ENCODE data around the gene SENP6.
A peak's percentile ranks its signal among the peaks of the same experiment; 100 is the strongest.

Gene SENP6

DNA sequence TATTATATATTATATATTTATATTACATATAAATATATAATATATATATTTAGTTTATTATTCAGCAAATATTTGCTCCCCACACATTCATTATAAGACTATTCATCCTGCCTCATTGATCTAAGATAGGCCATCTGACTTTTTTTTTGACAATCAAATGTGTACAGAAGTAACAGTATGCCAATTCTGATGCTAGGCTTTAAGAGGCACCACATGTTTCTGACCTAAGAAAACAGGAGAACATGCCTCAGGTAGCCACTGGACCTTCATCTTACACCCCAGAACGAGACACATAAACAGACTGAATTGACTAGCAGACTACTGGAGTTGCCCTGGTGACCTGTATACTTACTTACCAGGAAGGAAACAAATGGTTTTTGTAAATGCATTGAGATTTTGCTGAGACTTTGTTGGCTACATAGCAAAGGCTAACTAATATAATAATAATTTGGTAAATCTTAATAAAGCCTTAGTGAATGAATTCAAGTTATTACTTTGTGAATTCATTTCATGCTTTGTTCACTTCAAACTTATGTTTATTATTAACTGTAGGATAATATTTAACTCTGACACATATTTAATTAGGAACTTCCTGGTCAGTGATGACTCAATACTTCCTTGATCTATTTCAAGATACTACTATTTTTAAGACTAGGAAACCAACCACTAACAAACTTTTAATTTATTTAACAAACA is 134.0 kb downstream of the SENP6 start:
- Histone ChIP-seq H3K36me3 (ENCODE audit: control insufficient read depth, low read depth, low read length) (no peaks in the 10 kb centered on the region), H3K9me3 (ENCODE audit: control insufficient read depth, low read depth, low read length) (no peaks in the 10 kb centered on the region), H3K4me3 (ENCODE audit: low read length) (no peak overlapping the region), H3K27ac (ENCODE audit: low read length) (no peak overlapping the region), H3K4me1 (ENCODE audit: control insufficient read depth, low read depth, low read length) (no peaks in the 10 kb centered on the region), H3K27me3 (ENCODE audit: control insufficient read depth, insufficient read depth, low read length) (no peaks in the 10 kb centered on the region), H3K9ac (ENCODE audit: low read length) (no peak overlapping the region)

DNA sequence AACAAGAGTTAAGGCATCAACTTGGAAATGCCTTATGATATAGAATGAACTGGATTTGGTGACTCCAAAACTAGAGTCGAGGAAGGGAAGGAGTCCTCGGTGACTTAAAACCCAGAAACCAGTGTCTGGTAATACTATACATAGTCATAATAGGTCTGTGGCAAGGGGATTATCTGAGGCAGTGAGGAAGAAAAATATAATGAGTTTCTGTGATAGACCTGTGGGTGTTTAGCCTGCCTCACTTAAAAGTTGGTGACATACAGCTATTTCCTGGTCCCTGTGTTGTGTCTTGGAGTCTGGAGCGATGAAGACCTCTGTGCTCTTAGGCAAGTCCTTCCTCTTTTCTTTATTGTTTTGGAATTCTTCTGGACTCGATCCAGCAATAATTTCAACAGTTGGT is 142.3 kb downstream of the SENP6 start:
- Histone ChIP-seq H3K9ac (ENCODE audit: low read length) (no peak overlapping the region), H3K27ac (ENCODE audit: low read length) (no peak overlapping the region), H3K27me3 (ENCODE audit: control insufficient read depth, insufficient read depth, low read length) (peaks cover 16% of the 10 kb centered on the region), H3K36me3 (ENCODE audit: control insufficient read depth, low read depth, low read length) (no peaks in the 10 kb centered on the region), H3K9me3 (ENCODE audit: control insufficient read depth, low read depth, low read length) (no peaks in the 10 kb centered on the region), H3K4me3 (ENCODE audit: low read length) (no peak overlapping the region), H3K4me1 (ENCODE audit: control insufficient read depth, low read depth, low read length) (no peaks in the 10 kb centered on the region)

DNA sequence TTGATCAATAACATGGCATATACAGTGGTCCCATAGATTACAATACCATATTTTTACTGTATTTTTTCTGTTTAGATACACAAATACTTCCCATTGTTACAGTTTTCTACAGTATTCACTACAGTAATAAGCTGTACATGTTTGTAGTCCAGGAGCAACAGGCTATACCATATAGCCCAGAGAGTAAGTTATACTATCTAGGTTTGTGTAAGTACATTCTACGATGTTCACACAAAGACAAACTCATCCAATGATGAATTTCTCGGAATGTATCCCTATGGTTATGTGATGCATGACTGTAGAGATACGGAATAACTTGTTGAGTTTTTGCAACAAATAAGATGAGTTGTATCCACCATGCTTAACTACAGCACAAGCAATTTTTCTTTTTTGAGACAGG is 143.7 kb downstream of the SENP6 start:
- H3K9me3 ChIP-seq (ENCODE audit: control insufficient read depth, low read depth, low read length) = no peaks in the 10 kb centered on the region
- no peaks in the 10 kb centered on the region for H3K36me3 ChIP-seq (ENCODE audit: control insufficient read depth, low read depth, low read length)
- H3K4me1 ChIP-seq (ENCODE audit: control insufficient read depth, low read depth, low read length) = peaks cover 3% of the 10 kb centered on the region
- peaks cover 23% of the 10 kb centered on the region for H3K27me3 ChIP-seq (ENCODE audit: control insufficient read depth, insufficient read depth, low read length)
- no peak overlapping the region for H3K9ac ChIP-seq (ENCODE audit: low read length)
- H3K4me3 ChIP-seq (ENCODE audit: low read length) = no peak overlapping the region
- H3K27ac ChIP-seq (ENCODE audit: low read length) = no peak overlapping the region

GRCh38 chr6:75746221-75746620 is 144.5 kb downstream of the SENP6 start:
- Histone ChIP-seq H3K36me3 (ENCODE audit: control insufficient read depth, low read depth, low read length) (no peaks in the 10 kb centered on the region), H3K27ac (ENCODE audit: low read length) (no peak overlapping the region), H3K27me3 (ENCODE audit: control insufficient read depth, insufficient read depth, low read length) (peaks cover 23% of the 10 kb centered on the region), H3K9ac (ENCODE audit: low read length) (no peak overlapping the region), H3K9me3 (ENCODE audit: control insufficient read depth, low read depth, low read length) (no peaks in the 10 kb centered on the region), H3K4me3 (ENCODE audit: low read length) (no peak overlapping the region), H3K4me1 (ENCODE audit: control insufficient read depth, low read depth, low read length) (peaks cover 3% of the 10 kb centered on the region)

DNA sequence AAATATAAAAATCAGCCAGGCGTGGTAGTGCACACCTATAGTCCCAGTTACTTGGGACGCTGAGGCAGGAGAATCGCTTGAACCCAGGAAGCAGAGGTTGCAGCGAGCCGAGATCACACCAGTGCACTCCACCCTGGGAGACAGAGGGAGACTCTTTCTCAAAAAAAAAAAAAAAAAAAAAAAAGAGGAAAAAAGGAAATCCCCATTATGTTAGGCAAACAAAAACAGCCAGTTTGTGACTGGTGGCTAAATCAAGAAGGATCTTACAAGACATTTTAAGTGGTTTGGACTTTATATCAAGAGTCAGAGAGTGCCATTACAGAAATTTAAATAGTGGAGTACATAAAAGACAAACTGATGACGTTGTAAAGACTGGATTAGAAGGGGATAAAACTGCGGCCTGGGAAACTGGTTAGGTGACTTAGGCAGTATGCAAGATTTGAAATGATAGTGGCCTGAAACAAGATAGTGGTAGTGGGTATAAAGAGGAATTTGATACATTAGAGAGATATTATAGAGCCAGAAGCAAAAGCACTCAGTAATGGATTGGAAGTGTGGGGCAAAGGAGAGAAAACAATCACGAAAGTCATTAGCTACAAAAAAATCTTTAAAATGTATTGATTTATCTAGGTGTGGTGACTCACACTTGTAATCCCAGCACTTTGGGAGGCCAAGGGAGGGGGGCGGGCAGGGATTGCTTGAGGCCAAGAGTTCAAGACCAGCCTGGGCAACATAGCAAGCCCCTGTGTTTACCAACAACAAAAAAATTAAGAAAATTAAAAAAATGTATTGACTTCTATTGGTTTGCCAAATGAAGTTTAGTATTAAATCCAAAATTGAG is 145.7 kb downstream of the SENP6 start:
- Histone ChIP-seq H3K36me3 (ENCODE audit: control insufficient read depth, low read depth, low read length) (no peaks in the 10 kb centered on the region), H3K9ac (ENCODE audit: low read length) (no peak overlapping the region), H3K27me3 (ENCODE audit: control insufficient read depth, insufficient read depth, low read length) (peaks cover 23% of the 10 kb centered on the region), H3K9me3 (ENCODE audit: control insufficient read depth, low read depth, low read length) (no peaks in the 10 kb centered on the region), H3K4me3 (ENCODE audit: low read length) (no peak overlapping the region), H3K27ac (ENCODE audit: low read length) (no peak overlapping the region), H3K4me1 (ENCODE audit: control insufficient read depth, low read depth, low read length) (peaks cover 3% of the 10 kb centered on the region)

GRCh38 chr6:75748003-75748742 is 146.5 kb downstream of the SENP6 start:
- no peaks in the 10 kb centered on the region for H3K9me3 ChIP-seq (ENCODE audit: control insufficient read depth, low read depth, low read length)
- H3K4me3 ChIP-seq (ENCODE audit: low read length) = peak overlapping the region; percentile 84
- no peaks in the 10 kb centered on the region for H3K36me3 ChIP-seq (ENCODE audit: control insufficient read depth, low read depth, low read length)
- peaks cover 23% of the 10 kb centered on the region for H3K27me3 ChIP-seq (ENCODE audit: control insufficient read depth, insufficient read depth, low read length)
- H3K27ac ChIP-seq (ENCODE audit: low read length) = no peak overlapping the region
- H3K9ac ChIP-seq (ENCODE audit: low read length) = peak overlapping the region; percentile 68
- H3K4me1 ChIP-seq (ENCODE audit: control insufficient read depth, low read depth, low read length) = peaks cover 3% of the 10 kb centered on the region

DNA sequence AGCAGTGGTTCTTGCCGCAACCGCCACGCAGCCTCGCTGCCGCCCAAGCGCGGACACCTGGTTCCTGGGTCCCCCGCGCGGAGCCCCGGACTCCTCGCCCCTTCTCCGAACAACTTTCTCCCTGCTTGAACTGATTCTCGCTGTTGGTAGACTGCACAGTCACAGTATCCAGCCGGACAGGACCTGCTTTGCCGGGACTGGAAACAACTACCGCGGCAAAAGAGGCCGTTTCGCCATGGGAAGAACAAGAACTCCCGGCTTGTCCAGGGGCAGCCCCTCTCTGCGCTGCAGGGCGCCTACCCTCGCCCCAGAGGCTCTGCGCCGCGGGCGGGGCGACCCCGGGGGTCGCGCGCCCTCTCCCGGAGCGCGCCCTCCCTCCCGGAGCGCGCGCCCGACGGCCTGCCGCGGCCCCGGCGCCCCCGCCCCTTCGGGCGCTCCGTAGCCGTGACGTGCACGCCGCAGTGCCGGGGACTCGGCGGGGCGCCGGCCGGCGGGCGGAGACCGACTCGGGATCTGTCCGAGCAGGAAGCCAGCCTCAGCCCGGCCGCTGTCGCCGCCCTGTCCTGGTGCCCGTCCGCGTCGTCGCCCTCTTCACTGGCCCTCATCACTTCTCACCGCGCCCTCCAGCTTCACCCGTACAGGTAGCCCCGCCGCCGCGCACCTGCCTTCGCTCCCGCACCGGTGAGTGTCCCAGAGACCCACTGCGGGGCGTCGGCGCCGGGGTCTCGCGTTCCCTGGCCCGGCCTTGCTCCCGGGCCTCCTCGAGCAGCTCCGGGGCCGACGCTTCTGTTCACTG is 147.3 kb downstream of the SENP6 start, which contains the start of gene MYO6:
Gene MYO6, plus strand, starts transcription at position 497 of the 796 bp plus-strand sequence. CDS start 68,309 bp downstream, outside the sequence.
- Histone ChIP-seq H3K4me1 (ENCODE audit: control insufficient read depth, low read depth, low read length) (peaks cover 3% of the 10 kb centered on the region), H3K27ac (ENCODE audit: low read length) (no peak within 1 kb of the TSS), H3K27me3 (ENCODE audit: control insufficient read depth, insufficient read depth, low read length) (peaks cover 23% of the 10 kb centered on the region), H3K36me3 (ENCODE audit: control insufficient read depth, low read depth, low read length) (no peaks in the 10 kb centered on the region), H3K9me3 (ENCODE audit: control insufficient read depth, low read depth, low read length) (no peaks in the 10 kb centered on the region), H3K9ac (ENCODE audit: low read length) (peak within 1 kb of the TSS; percentile 81), H3K4me3 (ENCODE audit: low read length) (peak within 1 kb of the TSS; percentile 84)

DNA sequence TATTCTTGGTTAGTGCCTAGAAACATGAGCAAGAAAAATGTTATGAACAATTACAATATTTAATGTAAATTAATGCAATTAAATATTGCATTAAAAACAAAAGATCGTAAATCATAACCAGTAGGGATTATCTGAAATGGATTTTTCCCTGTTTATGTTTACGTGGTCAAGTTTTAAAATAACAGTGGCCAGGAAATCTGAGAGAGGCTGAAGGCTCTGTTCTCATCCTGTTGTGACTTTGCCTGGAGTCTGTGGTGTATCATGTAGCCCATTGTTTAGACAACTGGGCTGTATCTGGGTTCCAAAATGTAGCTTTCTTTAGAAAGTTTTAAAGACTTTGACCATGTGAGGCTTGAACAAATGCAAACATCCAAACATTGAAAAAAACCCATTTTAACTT is 149.8 kb downstream of the SENP6 start:
- Histone ChIP-seq H3K4me3 (ENCODE audit: low read length) (no peak overlapping the region), H3K36me3 (ENCODE audit: control insufficient read depth, low read depth, low read length) (no peaks in the 10 kb centered on the region), H3K27me3 (ENCODE audit: control insufficient read depth, insufficient read depth, low read length) (peaks cover 23% of the 10 kb centered on the region), H3K27ac (ENCODE audit: low read length) (no peak overlapping the region), H3K9me3 (ENCODE audit: control insufficient read depth, low read depth, low read length) (no peaks in the 10 kb centered on the region), H3K9ac (ENCODE audit: low read length) (no peak overlapping the region), H3K4me1 (ENCODE audit: control insufficient read depth, low read depth, low read length) (peaks cover 3% of the 10 kb centered on the region)

- Histone ChIP-seq H3K4me1 (ENCODE audit: control insufficient read depth, low read depth, low read length) (peaks cover 3% of the 10 kb centered on the region), H3K9ac (ENCODE audit: low read length) (no peak overlapping the region), H3K27me3 (ENCODE audit: control insufficient read depth, insufficient read depth, low read length) (peaks cover 21% of the 10 kb centered on the region), H3K4me3 (ENCODE audit: low read length) (no peak overlapping the region), H3K9me3 (ENCODE audit: control insufficient read depth, low read depth, low read length) (no peaks in the 10 kb centered on the region), H3K27ac (ENCODE audit: low read length) (no peak overlapping the region), H3K36me3 (ENCODE audit: control insufficient read depth, low read depth, low read length) (no peaks in the 10 kb centered on the region)
Measured at GRCh38 chr6:75752365-75752764, 150.7 kb downstream of the SENP6 start.

- H3K9me3 ChIP-seq (ENCODE audit: control insufficient read depth, low read depth, low read length) = no peaks in the 10 kb centered on the region
- H3K9ac ChIP-seq (ENCODE audit: low read length) = no peak overlapping the region
- H3K36me3 ChIP-seq (ENCODE audit: control insufficient read depth, low read depth, low read length) = no peaks in the 10 kb centered on the region
- no peak overlapping the region for H3K27ac ChIP-seq (ENCODE audit: low read length)
- no peaks in the 10 kb centered on the region for H3K4me1 ChIP-seq (ENCODE audit: control insufficient read depth, low read depth, low read length)
- H3K4me3 ChIP-seq (ENCODE audit: low read length) = no peak overlapping the region
- no peaks in the 10 kb centered on the region for H3K27me3 ChIP-seq (ENCODE audit: control insufficient read depth, insufficient read depth, low read length)
Measured at GRCh38 chr6:75755704-75756103, 154.0 kb downstream of the SENP6 start.

DNA sequence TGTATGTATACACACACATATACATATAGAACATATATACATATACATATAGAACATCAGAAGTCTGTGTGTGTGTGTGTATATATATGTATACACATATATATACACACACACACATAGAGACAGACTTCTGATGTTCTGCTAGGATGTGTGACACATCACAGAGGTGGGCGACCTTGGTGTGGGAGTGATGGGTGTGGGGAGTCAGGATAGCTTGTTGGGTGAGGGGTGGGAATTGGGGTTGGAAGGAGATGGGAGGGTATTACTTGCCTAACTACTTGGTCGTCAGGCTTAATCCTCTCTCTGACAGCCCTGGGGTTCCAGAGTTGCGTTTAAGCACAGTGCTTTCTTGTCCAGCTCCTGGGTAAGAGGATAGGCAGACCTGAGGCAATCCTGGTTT is 155.6 kb downstream of the SENP6 start:
- H3K9me3 ChIP-seq (ENCODE audit: control insufficient read depth, low read depth, low read length) = no peaks in the 10 kb centered on the region
- no peak overlapping the region for H3K9ac ChIP-seq (ENCODE audit: low read length)
- no peak overlapping the region for H3K4me3 ChIP-seq (ENCODE audit: low read length)
- no peaks in the 10 kb centered on the region for H3K4me1 ChIP-seq (ENCODE audit: control insufficient read depth, low read depth, low read length)
- no peak overlapping the region for H3K27ac ChIP-seq (ENCODE audit: low read length)
- H3K27me3 ChIP-seq (ENCODE audit: control insufficient read depth, insufficient read depth, low read length) = no peaks in the 10 kb centered on the region
- no peaks in the 10 kb centered on the region for H3K36me3 ChIP-seq (ENCODE audit: control insufficient read depth, low read depth, low read length)

All from iPS-18a (cell line).